Measurements from ENCODE around the gene ANKRD53. TPM values are rescaled to one million over a fixed set of nuclear protein-coding genes. Genes with fewer than 3 reads are reported as not detected.

Gene ANKRD53
- total RNA-seq, 1 donor from 2014 or later, result 11.7 TPM

- no peak for DNase-seq
- H3K27ac Mint-ChIP-seq (ENCODE audit: unreplicated experiment), result no peak overlapping the region
- H3K9me3 Mint-ChIP-seq (ENCODE audit: unreplicated experiment), result no peaks in the 10 kb centered on the region
- H3K27me3 Mint-ChIP-seq (ENCODE audit: unreplicated experiment), result peaks cover 19% of the 10 kb centered on the region
- peak overlapping the region; percentile 81 for H3K4me3 Mint-ChIP-seq (ENCODE audit: unreplicated experiment)
- H3K36me3 Mint-ChIP-seq (ENCODE audit: unreplicated experiment), result no peaks in the 10 kb centered on the region
- no peak for TF ChIP-seq CTCF (IDR thresholded peaks at IDR 0.05; ENCODE audit: partially characterized antibody, unreplicated experiment)
- peaks cover 1% of the 10 kb centered on the region for H3K4me1 Mint-ChIP-seq (ENCODE audit: low read depth, unreplicated experiment)
Measured at GRCh38 chr2:70965506-70965905, 12.9 kb upstream of the ANKRD53 start.

GRCh38 chr2:70966681-70967080 lies 11.7 kb upstream of the ANKRD53 start:
- peaks cover 19% of the 10 kb centered on the region for H3K27me3 Mint-ChIP-seq (ENCODE audit: unreplicated experiment)
- no peaks in the 10 kb centered on the region for H3K36me3 Mint-ChIP-seq (ENCODE audit: unreplicated experiment)
- no peak for DNase-seq
- H3K27ac Mint-ChIP-seq (ENCODE audit: unreplicated experiment), result no peak overlapping the region
- peaks cover 1% of the 10 kb centered on the region for H3K4me1 Mint-ChIP-seq (ENCODE audit: low read depth, unreplicated experiment)
- H3K9me3 Mint-ChIP-seq (ENCODE audit: unreplicated experiment), result no peaks in the 10 kb centered on the region
- H3K4me3 Mint-ChIP-seq (ENCODE audit: unreplicated experiment), result no peak overlapping the region
- no peak for TF ChIP-seq CTCF (IDR thresholded peaks at IDR 0.05; ENCODE audit: partially characterized antibody, unreplicated experiment)

- Mint-ChIP-seq H3K27me3 (ENCODE audit: unreplicated experiment) (peaks cover 16% of the 10 kb centered on the region), H3K9me3 (ENCODE audit: unreplicated experiment) (no peaks in the 10 kb centered on the region), H3K4me3 (ENCODE audit: unreplicated experiment) (no peak overlapping the region), H3K36me3 (ENCODE audit: unreplicated experiment) (no peaks in the 10 kb centered on the region), H3K4me1 (ENCODE audit: low read depth, unreplicated experiment) (peaks cover 1% of the 10 kb centered on the region), H3K27ac (ENCODE audit: unreplicated experiment) (no peak overlapping the region)
- TF ChIP-seq CTCF (IDR thresholded peaks at IDR 0.05; ENCODE audit: partially characterized antibody, unreplicated experiment), result no peak
- DNase-seq, result no peak
Measured at GRCh38 chr2:70967189-70967588, 11.2 kb upstream of the ANKRD53 start.

GRCh38 chr2:70974592-70974991 lies 3.8 kb upstream of the ANKRD53 start:
- Mint-ChIP-seq H3K27ac (ENCODE audit: unreplicated experiment) (no peak overlapping the region), H3K27me3 (ENCODE audit: unreplicated experiment) (peaks cover 9% of the 10 kb centered on the region), H3K9me3 (ENCODE audit: unreplicated experiment) (peaks cover 10% of the 10 kb centered on the region), H3K4me3 (ENCODE audit: unreplicated experiment) (no peak overlapping the region), H3K36me3 (ENCODE audit: unreplicated experiment) (no peaks in the 10 kb centered on the region), H3K4me1 (ENCODE audit: low read depth, unreplicated experiment) (peaks cover 11% of the 10 kb centered on the region)
- no peak for DNase-seq
- no peak for TF ChIP-seq CTCF (IDR thresholded peaks at IDR 0.05; ENCODE audit: partially characterized antibody, unreplicated experiment)

GRCh38 chr2:70975237-70975636 lies 3.2 kb upstream of the ANKRD53 start:
- no peak for DNase-seq
- Mint-ChIP-seq H3K9me3 (ENCODE audit: unreplicated experiment) (peaks cover 10% of the 10 kb centered on the region), H3K4me3 (ENCODE audit: unreplicated experiment) (no peak overlapping the region), H3K27me3 (ENCODE audit: unreplicated experiment) (peaks cover 7% of the 10 kb centered on the region), H3K4me1 (ENCODE audit: low read depth, unreplicated experiment) (peaks cover 11% of the 10 kb centered on the region), H3K27ac (ENCODE audit: unreplicated experiment) (no peak overlapping the region), H3K36me3 (ENCODE audit: unreplicated experiment) (no peaks in the 10 kb centered on the region)
- no peak for TF ChIP-seq CTCF (IDR thresholded peaks at IDR 0.05; ENCODE audit: partially characterized antibody, unreplicated experiment)
